GM12873 (cell line): ENCODE results near the gene CCSER1.

Source experiments
- TF ChIP-seq, protein P1 (sequence below): IDR thresholded peaks from 2 replicates; pipeline ENCODE4 v1.5.1; 2012; ENCODE audit warnings: low read depth, mild to moderate bottlenecking, moderate library complexity, low read length, control low read depth; ENCODE audit not compliant: insufficient read depth; ENCODE audit errors: missing control alignments

The CCSER1 gene

DNA sequence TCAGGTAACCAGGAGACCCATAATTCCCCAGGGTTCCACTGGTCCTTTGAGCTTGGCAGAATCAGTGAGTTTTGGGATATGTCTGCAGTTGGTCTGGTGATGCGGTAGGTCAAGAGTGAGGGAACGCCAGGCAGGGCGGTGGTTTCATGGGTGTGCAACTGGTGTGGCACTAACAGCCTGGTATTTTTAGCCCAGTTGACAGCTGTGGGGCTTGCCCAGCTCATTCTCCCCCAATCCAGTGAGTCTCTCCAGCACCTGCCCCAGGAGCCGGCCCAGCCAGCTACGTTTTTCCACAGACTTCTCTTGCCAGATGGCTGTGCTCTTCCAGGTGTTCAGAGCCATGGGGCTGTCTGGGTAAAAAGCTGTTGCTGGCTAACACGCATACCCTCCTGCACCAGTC lies 1019.9 kb downstream of the CCSER1 start:
- TF ChIP-seq, protein P1, sequence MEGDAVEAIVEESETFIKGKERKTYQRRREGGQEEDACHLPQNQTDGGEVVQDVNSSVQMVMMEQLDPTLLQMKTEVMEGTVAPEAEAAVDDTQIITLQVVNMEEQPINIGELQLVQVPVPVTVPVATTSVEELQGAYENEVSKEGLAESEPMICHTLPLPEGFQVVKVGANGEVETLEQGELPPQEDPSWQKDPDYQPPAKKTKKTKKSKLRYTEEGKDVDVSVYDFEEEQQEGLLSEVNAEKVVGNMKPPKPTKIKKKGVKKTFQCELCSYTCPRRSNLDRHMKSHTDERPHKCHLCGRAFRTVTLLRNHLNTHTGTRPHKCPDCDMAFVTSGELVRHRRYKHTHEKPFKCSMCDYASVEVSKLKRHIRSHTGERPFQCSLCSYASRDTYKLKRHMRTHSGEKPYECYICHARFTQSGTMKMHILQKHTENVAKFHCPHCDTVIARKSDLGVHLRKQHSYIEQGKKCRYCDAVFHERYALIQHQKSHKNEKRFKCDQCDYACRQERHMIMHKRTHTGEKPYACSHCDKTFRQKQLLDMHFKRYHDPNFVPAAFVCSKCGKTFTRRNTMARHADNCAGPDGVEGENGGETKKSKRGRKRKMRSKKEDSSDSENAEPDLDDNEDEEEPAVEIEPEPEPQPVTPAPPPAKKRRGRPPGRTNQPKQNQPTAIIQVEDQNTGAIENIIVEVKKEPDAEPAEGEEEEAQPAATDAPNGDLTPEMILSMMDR = no peak

DNA sequence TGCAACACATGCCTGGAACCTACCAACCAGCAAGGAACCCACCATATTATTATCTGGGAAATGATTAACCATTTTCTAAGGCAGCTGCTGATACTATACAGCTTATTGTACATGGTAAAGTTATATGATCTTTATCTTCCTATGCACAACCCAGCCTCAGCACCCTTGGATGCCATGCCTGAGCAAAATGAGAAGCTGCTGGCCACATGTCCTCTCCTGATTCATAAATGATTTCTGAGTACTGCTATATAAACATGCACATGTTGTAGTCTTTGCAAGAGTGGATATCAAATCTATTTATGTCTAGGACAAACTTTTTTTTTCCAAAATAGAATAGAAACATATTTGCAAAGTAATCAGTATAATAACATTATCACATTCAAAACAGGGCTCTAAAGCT lies 1043.6 kb downstream of the CCSER1 start:
- TF ChIP-seq, protein P1 = no peak

DNA sequence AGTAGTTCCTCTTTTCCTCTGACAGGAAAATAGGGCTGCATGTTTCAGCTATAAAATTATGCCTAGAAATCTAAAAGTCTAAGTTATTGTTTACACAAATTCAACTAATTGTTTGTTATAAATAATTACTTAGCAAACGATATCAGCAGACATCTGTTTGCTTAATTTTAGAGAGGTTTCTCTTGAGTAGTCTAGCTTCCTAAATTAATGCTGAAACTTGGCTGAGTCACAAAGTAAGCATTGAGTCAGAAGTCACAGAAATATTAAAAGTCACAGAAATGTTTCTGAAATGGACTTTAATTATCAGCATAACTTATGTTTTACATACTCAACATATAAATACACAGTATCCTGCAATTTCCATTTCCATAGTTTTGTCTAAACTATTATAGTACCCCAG lies 1044.0 kb downstream of the CCSER1 start:
- TF ChIP-seq, protein P1 = no peak

DNA sequence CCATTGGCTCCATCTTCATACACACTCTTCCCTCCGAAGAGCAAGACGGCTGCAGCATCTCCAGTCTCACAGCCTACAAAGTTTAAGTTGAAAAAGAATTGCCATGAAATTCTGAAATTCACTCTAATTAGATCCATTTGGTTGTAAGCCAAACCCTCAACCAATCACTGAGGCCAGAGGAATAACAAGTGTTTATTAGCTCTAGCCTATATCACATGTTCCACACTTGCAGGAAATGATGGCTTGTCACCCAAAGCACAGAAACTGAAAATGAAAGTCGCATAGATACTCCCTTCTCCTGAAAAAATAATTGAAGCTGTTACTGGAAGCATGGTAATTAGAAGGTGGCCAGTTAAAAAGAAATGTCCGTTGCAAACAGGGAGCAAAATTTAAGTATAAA lies 1071.8 kb downstream of the CCSER1 start:
- TF ChIP-seq, protein P1 = no peak

DNA sequence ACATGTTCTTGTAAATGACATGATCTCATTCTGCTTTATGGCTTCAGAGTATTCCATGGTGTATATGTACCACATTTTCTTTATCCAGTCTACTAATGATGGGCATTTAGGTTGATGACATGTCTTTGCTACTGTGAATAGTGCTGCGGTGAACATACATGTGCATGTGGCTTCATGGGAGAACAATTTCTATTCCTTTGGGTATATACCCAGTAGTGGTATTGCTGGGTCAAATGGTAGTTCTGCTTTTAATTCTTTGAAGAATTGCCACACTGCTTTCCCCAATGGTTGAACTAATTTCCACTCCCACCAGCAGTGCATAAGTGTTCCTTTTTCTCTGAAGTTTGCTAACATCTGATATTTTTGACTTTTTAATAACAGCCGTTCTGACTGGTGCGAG lies 1080.3 kb downstream of the CCSER1 start:
- TF ChIP-seq, protein P1 = no peak

DNA sequence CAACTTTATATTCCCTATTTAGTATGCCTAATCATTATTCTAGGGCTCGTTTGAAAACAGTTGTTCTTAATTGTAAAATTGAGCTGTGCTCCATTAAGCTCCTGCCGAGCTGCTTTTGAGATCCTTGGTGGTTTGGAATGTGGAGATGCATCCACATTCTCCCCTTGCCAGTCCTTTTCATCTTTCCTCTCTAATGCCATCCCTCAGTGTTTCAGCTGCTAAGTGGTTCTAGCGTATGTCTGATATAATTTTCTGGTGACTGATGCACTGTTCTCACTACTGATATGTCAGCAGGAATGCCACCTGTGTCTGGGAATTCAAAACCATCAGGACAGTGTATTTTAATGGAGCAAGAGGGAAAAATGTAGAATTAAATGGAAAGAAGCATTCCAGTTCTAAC lies 1085.0 kb downstream of the CCSER1 start:
- TF ChIP-seq, protein P1 = no peak

DNA sequence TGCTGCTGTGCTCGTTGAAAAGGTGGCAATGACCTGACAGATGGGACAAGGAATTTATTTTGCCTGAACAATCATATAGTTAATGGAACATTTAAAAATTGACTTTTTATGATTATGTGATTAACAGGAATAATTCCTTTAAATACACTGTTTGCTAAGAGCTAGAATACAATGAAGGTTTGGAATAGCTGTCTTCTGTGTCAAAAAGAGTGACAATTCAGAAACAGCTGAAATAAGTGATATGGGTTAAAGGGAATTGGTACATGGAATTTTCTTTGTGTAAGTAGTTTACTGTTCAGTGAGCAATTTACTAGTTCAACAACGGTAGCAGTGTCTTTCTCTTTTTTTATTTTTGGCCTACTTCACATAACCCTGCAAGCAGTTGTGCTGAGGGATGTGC lies 1093.1 kb downstream of the CCSER1 start:
- TF ChIP-seq, protein P1 = no peak
